CD4-positive, alpha-beta T cell (primary cell): ENCODE results near the gene RGS12. TPM values are rescaled to one million over a fixed set of nuclear protein-coding genes. Genes with fewer than 3 reads are reported as not detected.
A peak's percentile ranks its signal among the peaks of the same experiment; 100 is the strongest.

Source experiments
- ATAC-seq: fragments of 200-7000 bp; cut with Tn5 transposase; one replicate; pipeline ENCODE4 v1.10.0; 2022; ENCODE audit warnings: mild to moderate bottlenecking; ENCODE audit not compliant: poor library complexity
- CTCF ChIA-PET: fragments of 350-600 bp; sonication (Branson Sonifier 250); formaldehyde crosslinking; loops from one replicate; lab custom pipeline; 2021; ENCODE audit warnings: antibody characterized with exemption, inconsistent platforms; lab: Charles Lee
- POLR2A ChIA-PET: fragments of 350-600 bp; sonication (Branson Sonifier 250); formaldehyde crosslinking; loops from one replicate; lab custom pipeline; 2021; ENCODE audit warnings: antibody characterized with exemption, inconsistent platforms; lab: Charles Lee
- DNase-seq, 14 experiments: peaks; one replicate each; pipeline ENCODE4 v3.0.0-alpha.2; 2013 to 2020; ENCODE audit warnings: mixed read lengths in 2 of 14
- H3K27ac ChIP-seq, 2 donors: one replicate each; pipeline versions ENCODE4 v1.5.1 to v1.7.0; 2013; ENCODE audit warnings: low read length in 2 of 2, low read depth in 1 of 2, mild to moderate bottlenecking in 1 of 2
- H3K27me3 ChIP-seq, 2 experiments: 1 replicate in 1 of 2; 2 replicates in 1 of 2; pipeline versions ENCODE4 v1.6.1 to v1.7.0; 2013; ENCODE audit warnings: low read length in 2 of 2, control low read depth in 1 of 2, mild to moderate bottlenecking in 1 of 2, moderate library complexity in 1 of 2; ENCODE audit not compliant: insufficient read depth in 2 of 2, control insufficient read depth in 1 of 2
- H3K36me3 ChIP-seq: one replicate; pipeline ENCODE4 v1.6.1; 2013; ENCODE audit warnings: low read length, control low read depth; ENCODE audit not compliant: insufficient read depth
- H3K4me1 ChIP-seq: one replicate; pipeline ENCODE4 v1.6.1; 2013; ENCODE audit warnings: low read length, control low read depth; ENCODE audit not compliant: insufficient read depth
- H3K4me3 ChIP-seq: one replicate; pipeline ENCODE4 v1.5.1; 2013; ENCODE audit warnings: mild to moderate bottlenecking, low read length, moderate library complexity
- H3K9me3 ChIP-seq, 2 experiments: 1 replicate in 1 of 2; 2 replicates in 1 of 2; pipeline versions ENCODE4 v1.6.1 to v1.7.0; 2013; ENCODE audit warnings: low read length in 2 of 2, mild to moderate bottlenecking in 2 of 2, control low read depth in 1 of 2, moderate library complexity in 1 of 2; ENCODE audit not compliant: control insufficient read depth in 1 of 2, insufficient read depth in 1 of 2
- H3K27ac Mint-ChIP-seq: one replicate; pipeline ENCODE4 v1.8.0; 2020; ENCODE audit warnings: mixed read lengths
- H3K27me3 Mint-ChIP-seq: one replicate; pipeline ENCODE4 v1.8.0; 2021; ENCODE audit warnings: mixed read lengths
- H3K36me3 Mint-ChIP-seq: one replicate; pipeline ENCODE4 v1.8.0; 2021; ENCODE audit warnings: low read depth, mixed read lengths
- H3K4me1 Mint-ChIP-seq: one replicate; pipeline ENCODE4 v1.8.0; 2021; ENCODE audit warnings: low read depth, mixed read lengths
- H3K4me3 Mint-ChIP-seq: one replicate; pipeline ENCODE4 v1.8.0; 2020; ENCODE audit warnings: mild to moderate bottlenecking, mixed read lengths
- H3K9me3 Mint-ChIP-seq: one replicate; pipeline ENCODE4 v1.8.0; 2020; ENCODE audit warnings: mixed read lengths
- intact Hi-C, 2 experiments: fragments of 100-400 bp; cut with DNase I in 1 of 2; cut with micrococcal nuclease in 1 of 2; formaldehyde crosslinking; loops; one replicate each; pipeline versions ENCODE4 v1.15.1 to v1.9.0; 2023 to 2025; cut with DNase I, micrococcal nuclease
- total RNA-seq, 174 experiments: library from RNA in 2 of 174; stranded (reverse) in 2 of 174; gene quantifications; one replicate each; pipeline ENCODE4 v1.2.3 and lab custom pipeline; 2021 to 2026
- TF ChIP-seq, protein P1 (sequence below): fragments of 200-600 bp; IDR thresholded peaks from one replicate; pipeline ENCODE4 v1.8.0; 2022; ENCODE audit warnings: antibody characterized with exemption, mild to moderate bottlenecking

RGS12 gene
- total RNA-seq, 2 experiments from 2014 or later, result 14.1 to 16.9 TPM

DNA sequence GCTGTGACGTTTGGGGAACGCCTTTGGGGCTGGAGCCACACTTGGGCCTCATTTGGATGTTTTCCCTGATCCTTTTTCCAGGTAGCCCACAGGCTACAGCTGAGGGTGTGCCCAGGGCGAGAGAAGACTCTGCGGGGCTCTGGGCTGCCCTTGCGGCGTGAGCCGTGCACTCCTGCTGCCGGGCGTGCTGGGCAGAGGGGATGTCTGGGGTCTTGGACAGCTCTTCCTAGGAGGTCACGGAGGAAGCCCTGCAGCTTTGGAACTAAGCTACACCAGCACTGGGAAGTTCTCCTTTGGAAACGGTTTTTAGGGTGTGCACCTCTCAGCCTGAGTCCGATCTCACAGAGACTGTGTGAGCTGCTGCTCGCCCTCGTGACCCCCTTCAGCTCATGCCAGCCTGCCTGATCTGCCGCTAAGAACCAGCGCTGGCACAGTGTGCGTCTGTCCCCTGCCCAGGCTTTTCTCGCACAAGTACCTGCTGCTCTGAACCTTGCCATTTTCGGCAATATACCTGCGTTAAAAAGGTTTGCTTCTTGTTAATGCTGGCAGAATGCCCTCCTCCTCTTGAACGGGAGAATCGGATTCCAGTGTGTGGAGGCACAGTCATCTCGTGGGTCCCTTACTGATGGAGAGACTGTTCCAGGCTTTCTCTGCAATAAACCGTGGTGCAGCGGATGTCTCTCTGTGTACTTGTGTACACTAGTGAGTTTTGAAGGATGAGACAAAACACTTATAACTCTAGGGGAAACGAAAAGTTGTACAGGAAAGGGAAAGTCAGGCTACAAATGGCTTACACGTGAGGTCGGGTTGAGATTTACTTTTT, 29.6 kb upstream of the RGS12 start:
- no peak overlapping the region for H3K4me3 Mint-ChIP-seq
- Histone ChIP-seq H3K27me3 (peaks cover 0 to 2% of the 10 kb centered on the region in 2 experiments), H3K4me1 (no peaks in the 10 kb centered on the region), H3K4me3 (no peak overlapping the region), H3K9me3 (no peaks in the 10 kb centered on the region), H3K36me3 (no peaks in the 10 kb centered on the region), H3K27ac (no peak overlapping the region)
- H3K27me3 Mint-ChIP-seq, result no peaks in the 10 kb centered on the region
- POLR2A ChIA-PET, result no interaction called here
- H3K27ac Mint-ChIP-seq, result no peak overlapping the region
- CTCF ChIA-PET, result no interaction called here
- TF ChIP-seq, protein P1, sequence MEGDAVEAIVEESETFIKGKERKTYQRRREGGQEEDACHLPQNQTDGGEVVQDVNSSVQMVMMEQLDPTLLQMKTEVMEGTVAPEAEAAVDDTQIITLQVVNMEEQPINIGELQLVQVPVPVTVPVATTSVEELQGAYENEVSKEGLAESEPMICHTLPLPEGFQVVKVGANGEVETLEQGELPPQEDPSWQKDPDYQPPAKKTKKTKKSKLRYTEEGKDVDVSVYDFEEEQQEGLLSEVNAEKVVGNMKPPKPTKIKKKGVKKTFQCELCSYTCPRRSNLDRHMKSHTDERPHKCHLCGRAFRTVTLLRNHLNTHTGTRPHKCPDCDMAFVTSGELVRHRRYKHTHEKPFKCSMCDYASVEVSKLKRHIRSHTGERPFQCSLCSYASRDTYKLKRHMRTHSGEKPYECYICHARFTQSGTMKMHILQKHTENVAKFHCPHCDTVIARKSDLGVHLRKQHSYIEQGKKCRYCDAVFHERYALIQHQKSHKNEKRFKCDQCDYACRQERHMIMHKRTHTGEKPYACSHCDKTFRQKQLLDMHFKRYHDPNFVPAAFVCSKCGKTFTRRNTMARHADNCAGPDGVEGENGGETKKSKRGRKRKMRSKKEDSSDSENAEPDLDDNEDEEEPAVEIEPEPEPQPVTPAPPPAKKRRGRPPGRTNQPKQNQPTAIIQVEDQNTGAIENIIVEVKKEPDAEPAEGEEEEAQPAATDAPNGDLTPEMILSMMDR, result no peak
- no peaks in the 10 kb centered on the region for H3K9me3 Mint-ChIP-seq
- H3K4me1 Mint-ChIP-seq, result no peaks in the 10 kb centered on the region
- intact Hi-C loops, result no loop called here
- DNase-seq (peak in 1 of 14 experiments; percentile 0), ATAC-seq (no peak)
- H3K36me3 Mint-ChIP-seq, result no peaks in the 10 kb centered on the region

DNA sequence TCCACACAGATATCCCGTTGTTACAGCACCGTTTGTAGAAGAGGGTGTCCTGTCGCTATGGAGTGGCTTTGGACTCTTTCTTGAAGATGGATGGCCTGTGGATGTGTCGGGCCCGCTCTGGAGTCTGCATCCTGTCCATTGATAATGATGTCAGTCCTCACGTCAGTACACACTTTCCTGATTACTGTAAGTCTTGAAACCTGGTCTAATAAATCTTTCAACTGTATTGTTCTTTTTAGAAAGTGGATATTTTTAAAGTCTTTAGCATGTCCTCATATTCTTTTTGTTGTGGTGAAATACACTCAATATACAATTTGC, 29.0 kb upstream of the RGS12 start:
- no peak for ATAC-seq
- Mint-ChIP-seq H3K4me1 (no peaks in the 10 kb centered on the region), H3K4me3 (no peak overlapping the region), H3K27ac (no peak overlapping the region), H3K27me3 (no peaks in the 10 kb centered on the region), H3K9me3 (no peaks in the 10 kb centered on the region), H3K36me3 (no peaks in the 10 kb centered on the region)
- POLR2A ChIA-PET, result no interaction called here
- CTCF ChIA-PET, result no interaction called here
- Histone ChIP-seq H3K9me3 (no peaks in the 10 kb centered on the region), H3K36me3 (no peaks in the 10 kb centered on the region), H3K4me1 (no peaks in the 10 kb centered on the region), H3K4me3 (no peak overlapping the region), H3K27me3 (peaks cover 0 to 2% of the 10 kb centered on the region in 2 experiments), H3K27ac (no peak overlapping the region)
- intact Hi-C loops, result no loop called here
- peak in 1 of 14 experiments; percentile 0 for DNase-seq
- TF ChIP-seq, protein P1, result no peak

DNA sequence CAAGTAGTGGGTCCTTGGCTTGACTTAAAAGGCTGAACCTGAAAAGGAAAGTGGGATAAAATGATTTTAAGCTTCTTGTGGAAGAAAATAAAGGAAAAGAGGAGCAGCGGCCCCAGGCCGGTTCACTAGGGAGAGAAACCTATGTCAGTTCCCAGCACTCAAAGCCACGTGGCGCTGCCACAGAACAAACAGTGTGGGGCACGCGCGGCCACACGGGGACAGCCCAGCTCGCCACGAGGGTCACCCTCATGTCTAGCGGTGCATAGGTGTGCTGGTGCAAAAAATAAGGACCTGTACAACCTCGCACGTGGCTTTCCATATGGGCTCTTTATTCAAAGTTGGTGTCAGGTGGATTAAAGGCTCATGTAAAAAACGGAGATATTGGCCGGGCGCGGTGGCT, 26.7 kb upstream of the RGS12 start:
- H3K4me1 ChIP-seq, result no peaks in the 10 kb centered on the region
- Mint-ChIP-seq H3K9me3 (no peaks in the 10 kb centered on the region), H3K27ac (no peak overlapping the region), H3K4me3 (no peak overlapping the region), H3K36me3 (no peaks in the 10 kb centered on the region), H3K4me1 (no peaks in the 10 kb centered on the region), H3K27me3 (no peaks in the 10 kb centered on the region)
- DNase-seq (no peak), ATAC-seq (no peak)
- no peaks in the 10 kb centered on the region for H3K9me3 ChIP-seq
- H3K27ac ChIP-seq, result no peak overlapping the region
- POLR2A ChIA-PET, result no interaction called here
- no peaks in the 10 kb centered on the region for H3K36me3 ChIP-seq
- H3K4me3 ChIP-seq, result no peak overlapping the region
- intact Hi-C loops, result no loop called here
- CTCF ChIA-PET, result no interaction called here
- TF ChIP-seq, protein P1, result no peak
- H3K27me3 ChIP-seq, result peaks cover 0 to 2% of the 10 kb centered on the region in 2 experiments
